SK-N-SH treated with all-trans-retinoic acid at 6 μM for 48 hours (cell line): ENCODE measurements around the gene SLC38A9.
A peak's percentile ranks its signal among the peaks of the same experiment; 100 is the strongest.

Experiments
- ATAC-seq: fragments of 200-7000 bp; cut with Tn5 transposase; 3 replicates; pipeline ENCODE4 v1.9.1; 2020; ENCODE audit warnings: mild to moderate bottlenecking, moderate library complexity
- ARNTL ChIP-seq: fragments of 450-650 bp; formaldehyde crosslinking; IDR thresholded peaks from 2 replicates; pipeline ENCODE4 v1.5.0; 2020; ENCODE audit warnings: low read depth, mild to moderate bottlenecking, moderate library complexity, borderline replicate concordance
- BACH2 ChIP-seq: fragments of 250-450 bp; sonication (Bioruptor Pico); IDR thresholded peaks from 2 replicates; pipeline ENCODE4 v1.9.0; 2021; ENCODE audit warnings: mild to moderate bottlenecking, borderline replicate concordance
- CSDC2 ChIP-seq: fragments of 250-450 bp; sonication (Bioruptor Pico); IDR thresholded peaks from 2 replicates; pipeline ENCODE4 v1.5.0; 2020; ENCODE audit warnings: mild to moderate bottlenecking, moderate library complexity
- GLIS3 ChIP-seq: fragments of 250-450 bp; sonication (Bioruptor Pico); IDR thresholded peaks from 2 replicates; pipeline ENCODE4 v1.5.0; 2020; ENCODE audit warnings: mild to moderate bottlenecking, moderate library complexity
- ISL1 ChIP-seq: fragments of 250-450 bp; sonication (Bioruptor Pico); IDR thresholded peaks from 2 replicates; pipeline ENCODE4 v2.1.2; 2022; ENCODE audit warnings: mild to moderate bottlenecking, moderate library complexity
- OSR1 ChIP-seq: fragments of 250-450 bp; sonication (Bioruptor Pico); IDR thresholded peaks from 2 replicates; pipeline ENCODE4 v1.8.0; 2022; ENCODE audit warnings: moderate library complexity, mild to moderate bottlenecking, inconsistent platforms
- PPARA ChIP-seq: fragments of 250-450 bp; sonication (Bioruptor Pico); IDR thresholded peaks from 2 replicates; pipeline ENCODE4 v1.5.0; 2020; ENCODE audit warnings: mild to moderate bottlenecking, borderline replicate concordance
- RARB ChIP-seq: fragments of 250-450 bp; sonication (Bioruptor Pico); IDR thresholded peaks from 2 replicates; pipeline ENCODE4 v1.8.0; 2021; ENCODE audit warnings: mild to moderate bottlenecking, moderate library complexity
- SNAI2 ChIP-seq: fragments of 250-450 bp; sonication (Bioruptor Pico); IDR thresholded peaks from 2 replicates; pipeline ENCODE4 v1.5.0; 2020; ENCODE audit warnings: mild to moderate bottlenecking, moderate library complexity
- TCF4 ChIP-seq: fragments of 250-450 bp; sonication (Bioruptor Pico); IDR thresholded peaks from 2 replicates; pipeline ENCODE4 v1.8.0; 2021; ENCODE audit warnings: mild to moderate bottlenecking, moderate library complexity, borderline replicate concordance
- TOX ChIP-seq: fragments of 250-450 bp; sonication (Bioruptor Pico); IDR thresholded peaks from 2 replicates; pipeline ENCODE4 v1.8.0; 2021; ENCODE audit warnings: mild to moderate bottlenecking, moderate library complexity, borderline replicate concordance
- ZFP3 ChIP-seq: fragments of 250-450 bp; sonication (Bioruptor Pico); IDR thresholded peaks from 2 replicates; pipeline ENCODE4 v1.5.0; 2020; ENCODE audit warnings: mild to moderate bottlenecking, moderate library complexity
- ZFP30 ChIP-seq: fragments of 450-650 bp; formaldehyde crosslinking; IDR thresholded peaks from 2 replicates; pipeline ENCODE4 v1.5.0; 2022; ENCODE audit warnings: mild to moderate bottlenecking, moderate library complexity
- ZNF565 ChIP-seq: fragments of 450-650 bp; formaldehyde crosslinking; conservative IDR thresholded peaks from 2 replicates; pipeline ENCODE4 v1.5.0; 2020; ENCODE audit warnings: low read depth, mild to moderate bottlenecking, moderate library complexity
- ZNF70 ChIP-seq: fragments of 450-650 bp; formaldehyde crosslinking; IDR thresholded peaks from 2 replicates; pipeline ENCODE4 v1.5.0; 2020; ENCODE audit warnings: mild to moderate bottlenecking, moderate library complexity
- ZNF8 ChIP-seq: fragments of 450-650 bp; formaldehyde crosslinking; IDR thresholded peaks from 2 replicates; pipeline ENCODE4 v1.5.0; 2020; ENCODE audit warnings: mild to moderate bottlenecking, moderate library complexity
- TF ChIP-seq, protein P1 (sequence below): fragments of 250-450 bp; sonication (Bioruptor Pico); IDR thresholded peaks from 2 replicates; pipeline ENCODE4 v1.5.1; 2020; ENCODE audit warnings: low read depth, mild to moderate bottlenecking, moderate library complexity
- TF ChIP-seq, protein P2 (sequence below): fragments of 250-450 bp; sonication (Bioruptor Pico); IDR thresholded peaks from 2 replicates; pipeline ENCODE4 v1.8.0; 2020; ENCODE audit warnings: mild to moderate bottlenecking, moderate library complexity, borderline replicate concordance
- TF ChIP-seq, protein P3 (sequence below): fragments of 250-450 bp; sonication (Bioruptor Pico); IDR thresholded peaks from 2 replicates; pipeline ENCODE4 v1.5.0; 2020; ENCODE audit warnings: mild to moderate bottlenecking, moderate library complexity
- TF ChIP-seq, protein P4 (sequence below): fragments of 250-450 bp; sonication (Bioruptor Pico); IDR thresholded peaks from 2 replicates; pipeline ENCODE4 v1.8.0; 2021; ENCODE audit warnings: low read depth, mild to moderate bottlenecking, moderate library complexity, borderline replicate concordance

Gene SLC38A9

DNA sequence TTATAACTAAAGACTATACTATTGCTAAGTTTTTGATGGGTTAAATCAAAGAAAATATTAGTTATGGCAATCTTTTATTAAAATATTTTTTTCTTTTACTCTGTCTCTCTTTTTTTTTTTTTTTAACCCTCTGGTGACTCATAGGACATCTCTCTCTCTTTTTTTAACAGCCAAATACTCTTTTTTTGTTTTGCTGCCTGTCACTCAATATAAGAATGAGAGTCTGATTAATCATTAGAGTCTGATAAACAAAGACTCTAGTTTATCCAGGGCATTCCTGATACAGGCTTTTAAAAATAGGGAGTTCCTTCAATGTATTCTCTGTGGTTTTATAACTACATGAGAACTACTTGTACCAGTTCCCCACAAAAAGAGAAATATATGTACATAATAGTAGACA, 77.3 kb downstream of the SLC38A9 start:
- ATAC-seq: no peak
- TF ChIP-seq ZNF70 (CRISPR knock-in tag) (no peak), ZFP3 (CRISPR knock-in tag) (no peak), TCF4 (no peak), ZFP30 (CRISPR knock-in tag) (no peak), BACH2 (CRISPR knock-in tag) (no peak)
- TF ChIP-seq, protein P1, sequence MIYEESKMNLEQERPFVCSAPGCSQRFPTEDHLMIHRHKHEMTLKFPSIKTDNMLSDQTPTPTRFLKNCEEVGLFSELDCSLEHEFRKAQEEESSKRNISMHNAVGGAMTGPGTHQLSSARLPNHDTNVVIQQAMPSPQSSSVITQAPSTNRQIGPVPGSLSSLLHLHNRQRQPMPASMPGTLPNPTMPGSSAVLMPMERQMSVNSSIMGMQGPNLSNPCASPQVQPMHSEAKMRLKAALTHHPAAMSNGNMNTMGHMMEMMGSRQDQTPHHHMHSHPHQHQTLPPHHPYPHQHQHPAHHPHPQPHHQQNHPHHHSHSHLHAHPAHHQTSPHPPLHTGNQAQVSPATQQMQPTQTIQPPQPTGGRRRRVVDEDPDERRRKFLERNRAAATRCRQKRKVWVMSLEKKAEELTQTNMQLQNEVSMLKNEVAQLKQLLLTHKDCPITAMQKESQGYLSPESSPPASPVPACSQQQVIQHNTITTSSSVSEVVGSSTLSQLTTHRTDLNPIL (CRISPR knock-in tag): no peak
- TF ChIP-seq, protein P2, sequence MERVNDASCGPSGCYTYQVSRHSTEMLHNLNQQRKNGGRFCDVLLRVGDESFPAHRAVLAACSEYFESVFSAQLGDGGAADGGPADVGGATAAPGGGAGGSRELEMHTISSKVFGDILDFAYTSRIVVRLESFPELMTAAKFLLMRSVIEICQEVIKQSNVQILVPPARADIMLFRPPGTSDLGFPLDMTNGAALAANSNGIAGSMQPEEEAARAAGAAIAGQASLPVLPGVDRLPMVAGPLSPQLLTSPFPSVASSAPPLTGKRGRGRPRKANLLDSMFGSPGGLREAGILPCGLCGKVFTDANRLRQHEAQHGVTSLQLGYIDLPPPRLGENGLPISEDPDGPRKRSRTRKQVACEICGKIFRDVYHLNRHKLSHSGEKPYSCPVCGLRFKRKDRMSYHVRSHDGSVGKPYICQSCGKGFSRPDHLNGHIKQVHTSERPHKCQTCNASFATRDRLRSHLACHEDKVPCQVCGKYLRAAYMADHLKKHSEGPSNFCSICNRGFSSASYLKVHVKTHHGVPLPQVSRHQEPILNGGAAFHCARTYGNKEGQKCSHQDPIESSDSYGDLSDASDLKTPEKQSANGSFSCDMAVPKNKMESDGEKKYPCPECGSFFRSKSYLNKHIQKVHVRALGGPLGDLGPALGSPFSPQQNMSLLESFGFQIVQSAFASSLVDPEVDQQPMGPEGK (CRISPR knock-in tag): no peak

DNA sequence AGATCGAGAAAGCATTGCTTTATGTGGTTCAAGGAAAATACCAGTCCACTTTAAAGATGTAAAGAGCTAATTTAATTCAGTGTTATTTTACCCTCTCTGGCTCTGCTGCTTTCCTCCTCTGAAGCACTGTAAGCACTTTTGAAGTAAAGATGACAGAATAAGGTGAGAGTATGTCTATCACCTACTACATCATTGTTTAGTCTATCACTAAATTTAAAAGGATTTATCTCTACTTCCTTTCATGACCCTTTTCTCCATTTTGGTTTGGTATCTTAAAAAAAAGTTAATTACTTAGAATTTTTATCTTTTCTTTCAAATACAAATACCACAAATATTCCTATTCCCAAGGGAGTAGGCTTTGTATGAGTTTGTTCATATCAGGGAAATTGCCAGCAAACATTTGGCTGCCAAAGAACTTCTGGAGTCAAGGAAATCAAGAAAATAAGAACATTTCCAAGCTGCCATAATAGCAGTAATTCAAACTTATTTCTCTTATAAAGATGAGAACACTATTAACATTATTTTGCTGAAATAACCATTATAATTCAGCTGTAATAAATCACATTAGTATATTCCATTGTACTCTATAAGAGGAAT, 77.8 kb downstream of the SLC38A9 start:
- no peak for ATAC-seq
- peak; percentile 14; the same call in 1 of the 2 replicates for TF ChIP-seq ISL1 (CRISPR knock-in tag)
- TF ChIP-seq, protein P3, sequence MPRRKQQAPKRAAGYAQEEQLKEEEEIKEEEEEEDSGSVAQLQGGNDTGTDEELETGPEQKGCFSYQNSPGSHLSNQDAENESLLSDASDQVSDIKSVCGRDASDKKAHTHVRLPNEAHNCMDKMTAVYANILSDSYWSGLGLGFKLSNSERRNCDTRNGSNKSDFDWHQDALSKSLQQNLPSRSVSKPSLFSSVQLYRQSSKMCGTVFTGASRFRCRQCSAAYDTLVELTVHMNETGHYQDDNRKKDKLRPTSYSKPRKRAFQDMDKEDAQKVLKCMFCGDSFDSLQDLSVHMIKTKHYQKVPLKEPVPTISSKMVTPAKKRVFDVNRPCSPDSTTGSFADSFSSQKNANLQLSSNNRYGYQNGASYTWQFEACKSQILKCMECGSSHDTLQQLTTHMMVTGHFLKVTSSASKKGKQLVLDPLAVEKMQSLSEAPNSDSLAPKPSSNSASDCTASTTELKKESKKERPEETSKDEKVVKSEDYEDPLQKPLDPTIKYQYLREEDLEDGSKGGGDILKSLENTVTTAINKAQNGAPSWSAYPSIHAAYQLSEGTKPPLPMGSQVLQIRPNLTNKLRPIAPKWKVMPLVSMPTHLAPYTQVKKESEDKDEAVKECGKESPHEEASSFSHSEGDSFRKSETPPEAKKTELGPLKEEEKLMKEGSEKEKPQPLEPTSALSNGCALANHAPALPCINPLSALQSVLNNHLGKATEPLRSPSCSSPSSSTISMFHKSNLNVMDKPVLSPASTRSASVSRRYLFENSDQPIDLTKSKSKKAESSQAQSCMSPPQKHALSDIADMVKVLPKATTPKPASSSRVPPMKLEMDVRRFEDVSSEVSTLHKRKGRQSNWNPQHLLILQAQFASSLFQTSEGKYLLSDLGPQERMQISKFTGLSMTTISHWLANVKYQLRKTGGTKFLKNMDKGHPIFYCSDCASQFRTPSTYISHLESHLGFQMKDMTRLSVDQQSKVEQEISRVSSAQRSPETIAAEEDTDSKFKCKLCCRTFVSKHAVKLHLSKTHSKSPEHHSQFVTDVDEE (CRISPR knock-in tag): no peak

DNA sequence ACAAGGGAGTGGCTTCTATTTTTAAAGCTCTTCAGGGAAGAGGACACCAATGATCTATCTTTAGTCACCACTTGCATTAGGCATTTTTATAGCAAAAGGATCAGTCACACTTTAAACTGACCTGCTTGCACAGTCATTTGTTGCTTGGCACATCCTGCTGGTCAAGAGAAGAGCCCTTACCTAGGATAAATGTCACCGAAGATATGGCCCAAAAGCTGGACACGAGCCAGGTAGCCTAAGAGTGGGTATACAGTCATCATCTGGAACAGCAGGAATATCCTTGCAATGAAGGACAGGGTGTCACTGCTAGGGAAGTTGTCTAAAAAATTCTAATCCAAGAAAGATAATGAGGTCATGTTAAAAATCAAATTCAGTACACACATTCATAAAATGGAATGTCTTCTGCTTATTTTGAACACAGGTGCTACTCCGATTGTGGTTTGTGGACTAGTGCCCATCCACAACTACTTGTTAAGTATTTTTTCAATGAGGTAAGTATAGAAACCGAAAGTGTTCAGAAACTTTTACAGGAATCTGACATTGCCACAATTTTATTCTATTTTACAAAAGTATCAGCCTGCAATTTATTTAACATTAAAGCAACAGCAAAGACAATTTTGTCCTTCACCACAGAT, 78.4 kb downstream of the SLC38A9 start:
- ATAC-seq: no peak; the same call in 2 of the 3 replicates
- no peak for TF ChIP-seq BACH2 (CRISPR knock-in tag)
- no peak for TF ChIP-seq PPARA
- no peak for TF ChIP-seq ZNF565 (CRISPR knock-in tag)
- TF ChIP-seq OSR1 (CRISPR knock-in tag): no peak
- no peak for TF ChIP-seq ZFP3 (CRISPR knock-in tag)
- TF ChIP-seq SNAI2 (CRISPR knock-in tag): no peak
- no peak for TF ChIP-seq ZNF8
- TF ChIP-seq ISL1 (CRISPR knock-in tag): no peak
- TF ChIP-seq ZFP30 (CRISPR knock-in tag): no peak
- TF ChIP-seq ZNF70 (CRISPR knock-in tag): no peak
- no peak for TF ChIP-seq TCF4
- TF ChIP-seq GLIS3 (CRISPR knock-in tag): no peak
- TF ChIP-seq RARB (CRISPR knock-in tag): no peak
- TF ChIP-seq, protein P4, sequence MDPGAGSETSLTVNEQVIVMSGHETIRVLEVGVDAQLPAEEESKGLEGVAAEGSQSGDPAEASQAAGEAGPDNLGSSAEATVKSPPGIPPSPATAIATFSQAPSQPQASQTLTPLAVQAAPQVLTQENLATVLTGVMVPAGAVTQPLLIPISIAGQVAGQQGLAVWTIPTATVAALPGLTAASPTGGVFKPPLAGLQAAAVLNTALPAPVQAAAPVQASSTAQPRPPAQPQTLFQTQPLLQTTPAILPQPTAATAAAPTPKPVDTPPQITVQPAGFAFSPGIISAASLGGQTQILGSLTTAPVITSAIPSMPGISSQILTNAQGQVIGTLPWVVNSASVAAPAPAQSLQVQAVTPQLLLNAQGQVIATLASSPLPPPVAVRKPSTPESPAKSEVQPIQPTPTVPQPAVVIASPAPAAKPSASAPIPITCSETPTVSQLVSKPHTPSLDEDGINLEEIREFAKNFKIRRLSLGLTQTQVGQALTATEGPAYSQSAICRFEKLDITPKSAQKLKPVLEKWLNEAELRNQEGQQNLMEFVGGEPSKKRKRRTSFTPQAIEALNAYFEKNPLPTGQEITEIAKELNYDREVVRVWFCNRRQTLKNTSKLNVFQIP (CRISPR knock-in tag): no peak
- TF ChIP-seq, protein P3 (CRISPR knock-in tag): no peak
- TF ChIP-seq TOX (CRISPR knock-in tag): no peak
- no peak for TF ChIP-seq ARNTL (CRISPR knock-in tag)
- no peak for TF ChIP-seq CSDC2 (CRISPR knock-in tag)
- TF ChIP-seq, protein P2 (CRISPR knock-in tag): no peak
